ENCODE results near the gene SKI. TPM values are rescaled to one million over a fixed set of nuclear protein-coding genes. Genes with fewer than 3 reads are reported as not detected.

The SKI gene
- total and polyA plus RNA-seq, 5 donors from 2014 or later: 0.25 to 218 (median 0.35) TPM

GRCh38 chr1:2224631-2225428 lies 3.3 kb upstream of the SKI start:
- peaks cover 7% of the 10 kb centered on the region for H3K27me3 Mint-ChIP-seq
- no peaks in the 10 kb centered on the region for H3K36me3 Mint-ChIP-seq
- Histone ChIP-seq H3K36me3 (ENCODE audit: control insufficient read depth, insufficient read depth, low read length) (no peaks in the 10 kb centered on the region), H3K9me3 (ENCODE audit: control insufficient read depth in 2 of 2, low read length in 2 of 2) (no peaks in the 10 kb centered on the region), H3K4me3 (ENCODE audit: low read depth, low read length) (no peak overlapping the region), H3K27ac (ENCODE audit: insufficient read depth, low read length, poor library complexity, severe bottlenecking) (no peak overlapping the region), H3K4me1 (ENCODE audit: control insufficient read depth, insufficient read depth, low read length, poor library complexity, severe bottlenecking) (no peaks in the 10 kb centered on the region), H3K27me3 (ENCODE audit: control insufficient read depth, insufficient read depth, low read length) (no peaks in the 10 kb centered on the region)
- DNase-seq (no peak), ATAC-seq (ENCODE audit: low read depth in 2 of 2) (no peak)
- H3K4me1 Mint-ChIP-seq: peaks cover 0 to 6% (median 0%) of the 10 kb centered on the region in 4 donors
- H3K27ac Mint-ChIP-seq: no peak overlapping the region
- peak overlapping the region; percentile 43 to 71 (median 63) for H3K4me3 Mint-ChIP-seq
- H3K9me3 Mint-ChIP-seq: no peaks in the 10 kb centered on the region

- Histone ChIP-seq H3K4me1 (ENCODE audit: control insufficient read depth, insufficient read depth, low read length, poor library complexity, severe bottlenecking) (peaks cover 17% of the 10 kb centered on the region), H3K4me3 (ENCODE audit: low read depth, low read length) (no peak overlapping the region), H3K9me3 (ENCODE audit: control insufficient read depth in 2 of 2, low read length in 2 of 2) (no peaks in the 10 kb centered on the region), H3K27me3 (ENCODE audit: control insufficient read depth, insufficient read depth, low read length) (no peaks in the 10 kb centered on the region), H3K27ac (ENCODE audit: insufficient read depth, low read length, poor library complexity, severe bottlenecking) (peak overlapping the region; percentile 66), H3K36me3 (ENCODE audit: control insufficient read depth, insufficient read depth, low read length) (no peaks in the 10 kb centered on the region)
- H3K36me3 Mint-ChIP-seq: no peaks in the 10 kb centered on the region
- H3K4me3 Mint-ChIP-seq: peak overlapping the region; percentile 88 to 99 (median 89)
- no peak for DNase-seq
- no peak for ATAC-seq (ENCODE audit: low read depth in 2 of 2)
- H3K9me3 Mint-ChIP-seq: peaks cover 0 to 1% (median 0%) of the 10 kb centered on the region in 7 donors
- peaks cover 0 to 18% (median 4%) of the 10 kb centered on the region in 4 donors for H3K4me1 Mint-ChIP-seq
- peaks cover 7% of the 10 kb centered on the region for H3K27me3 Mint-ChIP-seq
- H3K27ac Mint-ChIP-seq: peak overlapping the region in 2 of 3 donors; percentile 95 to 97
Measured at GRCh38 chr1:2226525-2227345, 1.4 kb upstream of the SKI start.

- no peak overlapping the region for H3K27ac Mint-ChIP-seq
- no peak overlapping the region for H3K4me3 ChIP-seq (ENCODE audit: low read depth, low read length)
- H3K27me3 Mint-ChIP-seq: peaks cover 12% of the 10 kb centered on the region
- H3K36me3 ChIP-seq (ENCODE audit: control insufficient read depth, insufficient read depth, low read length): no peaks in the 10 kb centered on the region
- H3K4me1 Mint-ChIP-seq: peaks cover 0 to 26% (median 10%) of the 10 kb centered on the region in 4 donors
- no peaks in the 10 kb centered on the region for H3K27me3 ChIP-seq (ENCODE audit: control insufficient read depth, insufficient read depth, low read length)
- H3K36me3 Mint-ChIP-seq: no peaks in the 10 kb centered on the region
- H3K27ac ChIP-seq (ENCODE audit: insufficient read depth, low read length, poor library complexity, severe bottlenecking): peak overlapping the region; percentile 66
- no peaks in the 10 kb centered on the region for H3K9me3 ChIP-seq (ENCODE audit: control insufficient read depth in 2 of 2, low read length in 2 of 2)
- DNase-seq (peak; percentile 87 to 97 (median 95)), ATAC-seq (ENCODE audit: low read depth in 2 of 2) (peak; percentile 80 to 85)
- peaks cover 0 to 1% (median 0%) of the 10 kb centered on the region in 7 donors for H3K9me3 Mint-ChIP-seq
- peaks cover 25% of the 10 kb centered on the region for H3K4me1 ChIP-seq (ENCODE audit: control insufficient read depth, insufficient read depth, low read length, poor library complexity, severe bottlenecking)
- peak overlapping the region; percentile 77 to 85 (median 81) for H3K4me3 Mint-ChIP-seq
Measured at GRCh38 chr1:2227346-2228156, 568 bp upstream of the SKI start.

- Histone ChIP-seq H3K9me3 (ENCODE audit: control insufficient read depth in 2 of 2, low read length in 2 of 2) (no peaks in the 10 kb centered on the region), H3K4me3 (ENCODE audit: low read depth, low read length) (peak overlapping the region; percentile 86), H3K4me1 (ENCODE audit: control insufficient read depth, insufficient read depth, low read length, poor library complexity, severe bottlenecking) (peaks cover 36% of the 10 kb centered on the region), H3K27me3 (ENCODE audit: control insufficient read depth, insufficient read depth, low read length) (no peaks in the 10 kb centered on the region), H3K27ac (ENCODE audit: insufficient read depth, low read length, poor library complexity, severe bottlenecking) (peak overlapping the region; percentile 84), H3K36me3 (ENCODE audit: control insufficient read depth, insufficient read depth, low read length) (no peaks in the 10 kb centered on the region)
- H3K9me3 Mint-ChIP-seq: peaks cover 0 to 1% (median 0%) of the 10 kb centered on the region in 7 donors
- peaks cover 16% of the 10 kb centered on the region for H3K27me3 Mint-ChIP-seq
- DNase-seq (peak in 1 of 3 donors; percentile 45), ATAC-seq (ENCODE audit: low read depth in 2 of 2) (no peak)
- peaks cover 0 to 37% (median 14%) of the 10 kb centered on the region in 4 donors for H3K4me1 Mint-ChIP-seq
- no peaks in the 10 kb centered on the region for H3K36me3 Mint-ChIP-seq
- peak overlapping the region; percentile 95 to 99 (median 96) for H3K4me3 Mint-ChIP-seq
- H3K27ac Mint-ChIP-seq: peak overlapping the region; percentile 94 to 98 (median 97)
Measured at GRCh38 chr1:2228694-2229036, 546 bp downstream of the SKI start.

- Mint-ChIP-seq H3K36me3 (no peaks in the 10 kb centered on the region), H3K4me1 (peaks cover 0 to 42% (median 16%) of the 10 kb centered on the region in 4 donors), H3K27me3 (peaks cover 17% of the 10 kb centered on the region), H3K4me3 (peak overlapping the region; percentile 95 to 99 (median 96)), H3K27ac (peak overlapping the region; percentile 94 to 100 (median 98)), H3K9me3 (peaks cover 0 to 1% (median 0%) of the 10 kb centered on the region in 7 donors)
- ATAC-seq (ENCODE audit: low read depth in 2 of 2): peak; percentile 3 to 6
- Histone ChIP-seq H3K27ac (ENCODE audit: insufficient read depth, low read length, poor library complexity, severe bottlenecking) (peak overlapping the region; percentile 84), H3K27me3 (ENCODE audit: control insufficient read depth, insufficient read depth, low read length) (no peaks in the 10 kb centered on the region), H3K4me1 (ENCODE audit: control insufficient read depth, insufficient read depth, low read length, poor library complexity, severe bottlenecking) (peaks cover 42% of the 10 kb centered on the region), H3K4me3 (ENCODE audit: low read depth, low read length) (peak overlapping the region; percentile 86), H3K36me3 (ENCODE audit: control insufficient read depth, insufficient read depth, low read length) (no peaks in the 10 kb centered on the region), H3K9me3 (ENCODE audit: control insufficient read depth in 2 of 2, low read length in 2 of 2) (no peaks in the 10 kb centered on the region)
- peak; percentile 32 to 85 (median 65) for DNase-seq
Measured at GRCh38 chr1:2229037-2229864, 1.1 kb downstream of the SKI start.

GRCh38 chr1:2229911-2230731 lies 2.0 kb downstream of the SKI start:
- peak overlapping the region; percentile 84 for H3K27ac ChIP-seq (ENCODE audit: insufficient read depth, low read length, poor library complexity, severe bottlenecking)
- peak overlapping the region; percentile 86 for H3K4me3 ChIP-seq (ENCODE audit: low read depth, low read length)
- no peaks in the 10 kb centered on the region for H3K36me3 ChIP-seq (ENCODE audit: control insufficient read depth, insufficient read depth, low read length)
- DNase-seq (no peak), ATAC-seq (ENCODE audit: low read depth in 2 of 2) (no peak)
- H3K4me1 ChIP-seq (ENCODE audit: control insufficient read depth, insufficient read depth, low read length, poor library complexity, severe bottlenecking): peaks cover 51% of the 10 kb centered on the region
- H3K27me3 ChIP-seq (ENCODE audit: control insufficient read depth, insufficient read depth, low read length): no peaks in the 10 kb centered on the region
- Mint-ChIP-seq H3K9me3 (peaks cover 0 to 1% (median 0%) of the 10 kb centered on the region in 7 donors), H3K4me3 (peak overlapping the region; percentile 95 to 99 (median 96)), H3K36me3 (no peaks in the 10 kb centered on the region), H3K27me3 (peaks cover 21% of the 10 kb centered on the region), H3K27ac (peak overlapping the region; percentile 94 to 100 (median 98)), H3K4me1 (peaks cover 0 to 48% (median 21%) of the 10 kb centered on the region in 4 donors)
- no peaks in the 10 kb centered on the region for H3K9me3 ChIP-seq (ENCODE audit: control insufficient read depth in 2 of 2, low read length in 2 of 2)
